Measurements from ENCODE around the gene USP54.
"Not testable (repeated sequence)": the region's sequence is repeated elsewhere in the genome, so short reads cannot be mapped to it uniquely, and the experiment has no call there.

USP54 gene

GRCh38 chr10:73584737-73585136 is 6.4 kb downstream of the USP54 start:
- no peaks in the 10 kb centered on the region for H3K27me3 ChIP-seq
- DNase-seq, result no peak
- no peak overlapping the region for H3K4me3 ChIP-seq
- no peaks in the 10 kb centered on the region for H3K36me3 ChIP-seq
- intact Hi-C loops (cut with DNase I; ENCODE audit: low total_unique reads), result loop anchor here (5.0 kb wide), 1 partner anchor 43 kb away; no protein-coding TSS in a partner anchor
- no peak overlapping the region for H3K27ac ChIP-seq
- peaks cover 0 to 25% (median 15%) of the 10 kb centered on the region in 4 donors for H3K4me1 ChIP-seq
- no peak for TF ChIP-seq CTCF (IDR thresholded peaks at IDR 0.05)
- no peaks in the 10 kb centered on the region for H3K9me3 ChIP-seq

- intact Hi-C loops (cut with DNase I; ENCODE audit: low total_unique reads), result no loop called here
- H3K9me3 ChIP-seq, result no peaks in the 10 kb centered on the region
- DNase-seq, result no peak
- peaks cover 0 to 40% (median 23%) of the 10 kb centered on the region in 4 donors for H3K4me1 ChIP-seq
- no peak overlapping the region for H3K27ac ChIP-seq
- no peaks in the 10 kb centered on the region for H3K36me3 ChIP-seq
- no peak overlapping the region for H3K4me3 ChIP-seq
- H3K27me3 ChIP-seq, result no peaks in the 10 kb centered on the region
- TF ChIP-seq CTCF (IDR thresholded peaks at IDR 0.05), result no peak
These were observed 9.2 kb downstream of the USP54 start for GRCh38 chr10:73581918-73582317.

GRCh38 chr10:73578927-73579326 is 12.2 kb downstream of the USP54 start:
- H3K4me3 ChIP-seq; DNase-seq; intact Hi-C loops (cut with DNase I; ENCODE audit: low total_unique reads); H3K27me3 ChIP-seq; H3K36me3 ChIP-seq; H3K9me3 ChIP-seq: not testable (repeated sequence)
- peaks cover 0 to 49% (median 26%) of the 10 kb centered on the region in 4 donors for H3K4me1 ChIP-seq
- peak overlapping the region; percentile 7 to 87 for H3K27ac ChIP-seq

- TF ChIP-seq CTCF (IDR thresholded peaks at IDR 0.05), result no peak
- H3K36me3 ChIP-seq, result no peaks in the 10 kb centered on the region
- DNase-seq, result peak; percentile 84 to 91
- H3K9me3 ChIP-seq, result no peaks in the 10 kb centered on the region
- peaks cover 0 to 58% (median 27%) of the 10 kb centered on the region in 4 donors for H3K4me1 ChIP-seq
- no peak overlapping the region for H3K4me3 ChIP-seq
- H3K27ac ChIP-seq, result peak overlapping the region; percentile 74 to 87
- H3K27me3 ChIP-seq, result no peaks in the 10 kb centered on the region
- intact Hi-C loops (cut with DNase I; ENCODE audit: low total_unique reads), result no loop called here
These were observed 13.4 kb downstream of the USP54 start for GRCh38 chr10:73577788-73578187.

GRCh38 chr10:73576890-73577591 is 14.1 kb downstream of the USP54 start:
- intact Hi-C loops (cut with DNase I; ENCODE audit: low total_unique reads), result no loop called here
- Histone ChIP-seq H3K27me3 (no peaks in the 10 kb centered on the region), H3K4me3 (no peak overlapping the region), H3K4me1 (peaks cover 0 to 60% (median 27%) of the 10 kb centered on the region in 4 donors), H3K36me3 (no peaks in the 10 kb centered on the region), H3K9me3 (no peaks in the 10 kb centered on the region), H3K27ac (peak overlapping the region; percentile 74 to 87)
- DNase-seq, result no peak
- TF ChIP-seq CTCF (IDR thresholded peaks at IDR 0.05), result no peak

GRCh38 chr10:73576178-73576889 is 14.8 kb downstream of the USP54 start:
- DNase-seq, result peak in 1 of 2 donors; percentile 64

GRCh38 chr10:73567025-73567424 is 24.1 kb downstream of the USP54 start:
- H3K4me1 ChIP-seq; H3K4me3 ChIP-seq; H3K9me3 ChIP-seq; DNase-seq; H3K27me3 ChIP-seq; intact Hi-C loops (cut with DNase I; ENCODE audit: low total_unique reads); H3K27ac ChIP-seq: not testable (repeated sequence)
- peaks cover 5 to 17% (median 6%) of the 10 kb centered on the region in 3 donors for H3K36me3 ChIP-seq

More at GRCh38 chr10:73576178-73576889, 14.8 kb downstream of the USP54 start:
- peaks cover 0 to 60% (median 27%) of the 10 kb centered on the region in 4 donors for H3K4me1 ChIP-seq
- no peaks in the 10 kb centered on the region for H3K27me3 ChIP-seq
- intact Hi-C loops (cut with DNase I; ENCODE audit: low total_unique reads), result no loop called here
- TF ChIP-seq CTCF (IDR thresholded peaks at IDR 0.05), result no peak
- peak overlapping the region; percentile 44 to 50 for H3K4me3 ChIP-seq
- H3K36me3 ChIP-seq, result no peaks in the 10 kb centered on the region
- H3K27ac ChIP-seq, result peak overlapping the region; percentile 74 to 87
- no peaks in the 10 kb centered on the region for H3K9me3 ChIP-seq
